ENCODE results near the gene CPED1.
A peak's percentile ranks its signal among the peaks of the same experiment; 100 is the strongest.

CPED1 gene

DNA sequence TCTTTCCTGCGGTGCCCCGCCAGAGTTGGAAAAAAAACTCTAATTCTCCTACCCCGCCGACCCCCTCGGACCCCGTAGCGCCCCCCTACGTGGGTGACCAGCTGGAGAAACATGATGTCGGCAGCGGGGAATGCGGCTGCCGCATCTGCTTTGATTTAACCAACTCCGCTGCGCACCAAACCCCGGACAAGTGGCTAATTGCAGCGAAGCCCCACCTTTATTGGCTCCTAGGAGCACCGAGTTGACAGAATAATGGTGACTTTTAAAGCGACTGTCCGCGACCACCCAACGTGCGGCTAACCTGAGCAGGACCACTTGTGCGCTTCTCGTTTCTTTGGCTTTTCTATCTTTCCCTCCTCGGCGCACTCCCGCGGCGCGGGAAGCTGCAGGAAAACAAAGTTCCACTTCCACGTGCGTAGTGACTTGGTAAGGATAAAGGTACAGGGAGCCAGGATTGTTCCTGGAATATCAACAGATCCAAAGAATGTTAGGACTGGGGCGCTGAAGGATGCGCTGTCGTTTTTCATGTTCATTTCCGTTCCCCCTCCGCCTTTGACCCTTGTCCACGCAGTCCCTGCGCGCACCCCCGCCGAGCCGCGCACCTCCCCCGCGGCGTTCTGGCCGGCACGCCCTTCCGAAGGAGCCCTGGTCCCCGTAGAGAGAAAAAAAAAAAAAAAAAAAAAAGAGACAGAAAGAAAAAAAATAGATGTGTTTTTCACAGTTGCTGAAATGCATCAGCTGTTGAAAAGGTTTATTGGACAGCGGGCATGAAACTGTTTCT is 341.7 kb downstream of the CPED1 start:
- DNase-seq: peak; percentile 66

- no peak for DNase-seq
Observed at GRCh38 chr7:121331048-121331447, 342.5 kb downstream of the CPED1 start.

DNA sequence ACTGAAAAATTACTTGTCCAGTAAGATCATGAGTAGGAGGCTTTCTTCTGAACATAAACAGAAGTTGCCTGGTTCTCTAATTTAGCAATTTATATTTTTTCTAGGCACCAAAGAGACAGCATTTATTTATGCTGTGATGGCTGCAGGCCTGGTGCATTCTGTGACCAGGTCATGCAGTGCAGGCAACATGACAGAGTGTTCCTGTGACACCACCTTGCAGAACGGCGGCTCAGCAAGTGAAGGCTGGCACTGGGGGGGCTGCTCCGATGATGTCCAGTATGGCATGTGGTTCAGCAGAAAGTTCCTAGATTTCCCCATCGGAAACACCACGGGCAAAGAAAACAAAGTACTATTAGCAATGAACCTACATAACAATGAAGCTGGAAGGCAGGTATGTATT is 343.1 kb downstream of the CPED1 start:
- DNase-seq: peak; percentile 14

GRCh38 chr7:121334376-121334775 is 345.9 kb downstream of the CPED1 start:
- no peak for DNase-seq

- DNase-seq: no peak
Observed at GRCh38 chr7:121334875-121335648, 346.6 kb downstream of the CPED1 start.

GRCh38 chr7:121336579-121336978 is 348.1 kb downstream of the CPED1 start:
- DNase-seq: no peak

GRCh38 chr7:121337398-121337797 is 348.9 kb downstream of the CPED1 start:
- peak; percentile 53 for DNase-seq

- DNase-seq: no peak
Observed at GRCh38 chr7:121339082-121339481, 350.6 kb downstream of the CPED1 start.

GRCh38 chr7:121341933-121342332 is 353.4 kb downstream of the CPED1 start:
- DNase-seq: no peak

DNA sequence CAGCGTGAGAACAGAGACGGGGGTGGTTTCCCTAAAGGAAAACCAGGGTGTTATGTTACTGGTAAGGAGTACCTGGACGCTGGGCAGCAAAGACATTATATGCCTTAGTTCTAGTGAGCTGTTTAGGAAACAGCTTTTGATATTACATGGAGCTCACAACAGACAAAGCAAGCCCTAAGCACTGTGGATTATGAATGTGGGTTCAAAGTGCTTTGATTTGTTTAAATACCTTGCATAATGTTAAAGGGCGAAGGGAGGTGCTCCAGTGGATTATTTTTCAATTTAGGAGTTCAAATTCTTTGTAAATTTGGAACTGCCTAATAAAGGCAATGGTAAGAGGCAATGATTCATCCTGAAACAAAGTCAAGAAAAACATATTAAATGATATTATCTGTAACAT is 354.1 kb downstream of the CPED1 start:
- no peak for DNase-seq

DNA sequence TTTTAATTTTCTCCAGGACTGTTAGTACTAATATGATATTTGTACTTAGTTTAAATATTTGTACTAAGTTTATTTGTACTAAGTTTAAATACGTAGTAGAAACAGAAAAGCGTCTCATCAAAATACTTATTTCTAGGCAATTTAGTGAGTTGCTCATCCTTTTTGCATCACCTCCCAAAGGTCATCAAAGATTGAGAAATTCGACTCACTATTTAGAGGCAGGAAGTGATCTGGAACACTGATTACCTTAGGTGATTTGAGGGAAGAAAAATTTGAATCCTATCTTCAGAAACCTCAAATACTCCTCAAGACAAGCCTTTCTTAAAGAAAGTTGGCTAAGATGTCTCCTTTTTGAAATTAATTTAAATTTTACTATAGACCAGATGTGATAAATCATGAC is 354.8 kb downstream of the CPED1 start:
- DNase-seq: no peak

DNA sequence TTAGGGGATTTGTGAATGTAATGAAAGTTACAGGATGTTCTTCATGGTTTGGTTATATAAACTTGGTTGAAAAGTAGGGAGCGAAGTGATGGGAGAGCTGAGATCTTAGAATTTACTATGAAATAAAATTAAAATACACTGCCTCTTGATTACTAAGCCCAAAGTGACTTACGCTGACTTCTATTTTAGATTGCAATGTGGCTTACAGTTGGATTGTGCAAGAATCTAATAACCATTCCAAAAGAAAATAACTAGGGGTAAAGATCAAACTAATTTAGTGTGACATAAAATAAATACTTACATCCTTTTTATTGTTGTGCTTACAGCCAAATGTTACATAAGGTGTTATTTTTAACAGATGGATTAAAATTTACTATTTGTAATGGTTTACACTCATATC is 355.6 kb downstream of the CPED1 start:
- no peak for DNase-seq

DNA sequence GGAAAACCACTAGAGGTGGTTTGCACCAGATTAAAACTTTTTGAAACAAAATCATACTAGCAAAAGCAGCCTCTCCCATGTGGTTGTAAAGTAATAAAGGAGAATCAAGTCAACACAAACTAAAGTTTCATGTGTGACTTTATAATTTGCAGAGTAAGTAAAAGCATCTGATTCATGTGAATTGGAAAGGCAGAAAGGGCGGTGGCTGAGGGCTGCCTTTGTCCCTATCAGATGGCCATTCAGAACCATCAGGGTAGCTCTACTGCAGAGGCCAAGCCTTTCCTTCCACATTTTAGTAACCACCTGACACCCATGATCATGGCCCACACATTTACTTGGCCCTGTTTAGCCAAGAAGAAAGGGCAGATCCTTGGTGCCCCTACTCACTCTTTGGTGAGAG is 356.0 kb downstream of the CPED1 start:
- DNase-seq: no peak

All from NCI-H146 (cell line).